A549 (cell line): ENCODE results near the gene PRLR. TPM values are rescaled to one million over a fixed set of nuclear protein-coding genes. Genes with fewer than 3 reads are reported as not detected.

Source experiments
- ATAC-seq, 2 experiments: fragments of 200-7000 bp in 1 of 2; fragments of >200 bp in 1 of 2; cut with Nextera tagmentation in 1 of 2; cut with Tn5 transposase in 1 of 2; 3 replicates each; pipeline versions ENCODE4 v1.8.0 to v1.9.1; 2018 to 2020; ENCODE audit warnings: mild to moderate bottlenecking in 1 of 2, moderate library complexity in 1 of 2
- CTCF ChIA-PET: fragments of 300-600 bp; sonication (Branson Sonifier 250); formaldehyde crosslinking; extraction: SDS; loops from one replicate; lab custom pipeline; 2021; ENCODE audit warnings: antibody characterized with exemption, inconsistent platforms; lab: Yijun Ruan, JAX
- POLR2A ChIA-PET: fragments of 350-600 bp; formaldehyde crosslinking; extraction: SDS; loops from one replicate; lab custom pipeline; 2021; ENCODE audit warnings: antibody characterized with exemption, inconsistent platforms; lab: Yijun Ruan, JAX
- DNase-seq, 2 experiments: peaks; one replicate each; pipeline versions ENCODE4 v3.0.0 to v3.0.0-alpha.2; 2011 to 2016; ENCODE audit warnings: low read depth in 1 of 2, low spot score in 1 of 2
- FAIRE-seq: peaks from 2 replicates; lab custom pipeline; 2011; peaks lifted over from hg19 to GRCh38; lab: Jason Lieb, UNC
- H3K27ac ChIP-seq, 2 experiments: fragments of >200 bp; sonication (Bioruptor Twin); formaldehyde crosslinking; 3 replicates each; pipeline ENCODE4 v1.5.1; 2016 to 2017
- H3K4me1 ChIP-seq: fragments of >200 bp; sonication (Bioruptor Twin); formaldehyde crosslinking; 3 replicates; pipeline ENCODE4 v1.6.1; 2016
- H3K4me2 ChIP-seq: fragments of >200 bp; sonication (Bioruptor Twin); formaldehyde crosslinking; 3 replicates; pipeline ENCODE4 v1.6.1; 2016
- H3K4me3 ChIP-seq: fragments of >200 bp; sonication (Bioruptor Twin); formaldehyde crosslinking; 3 replicates; pipeline ENCODE4 v1.5.1; 2016
- H3K9me3 ChIP-seq: fragments of >200 bp; sonication (Bioruptor Twin); formaldehyde crosslinking; 3 replicates; pipeline ENCODE4 v1.6.1; 2016
- CEBPB ChIP-seq, 2 experiments: fragments of >200 bp in 1 of 2; sonication (Bioruptor Twin) in 1 of 2; formaldehyde crosslinking in 1 of 2; IDR thresholded peaks; 2 replicates each; pipeline ENCODE4 v1.6.1; 2012 to 2016
- CHD4 ChIP-seq: fragments of 200-600 bp; sonication (generic); IDR thresholded peaks from 2 replicates; pipeline ENCODE4 v1.6.1; 2016; ENCODE audit warnings: antibody characterized with exemption, mild to moderate bottlenecking, borderline replicate concordance
- FOSL2 ChIP-seq, 2 experiments: fragments of 450-650 bp in 1 of 2; fragments of >200 bp in 1 of 2; sonication (Bioruptor Twin) in 1 of 2; formaldehyde crosslinking; IDR thresholded peaks; 2 replicates each; pipeline versions ENCODE4 v1.5.0 to v1.6.1; 2016 to 2020; ENCODE audit warnings: mild to moderate bottlenecking in 1 of 2, moderate library complexity in 1 of 2
- HOXA7 ChIP-seq: fragments of 250-450 bp; sonication (Bioruptor Pico); IDR thresholded peaks from 2 replicates; pipeline ENCODE4 v1.5.0; 2020; ENCODE audit warnings: mild to moderate bottlenecking, moderate library complexity
- HOXB5 ChIP-seq: fragments of 250-450 bp; sonication (Bioruptor Pico); IDR thresholded peaks from 2 replicates; pipeline ENCODE4 v1.5.0; 2020; ENCODE audit warnings: mild to moderate bottlenecking, moderate library complexity
- KDM1A ChIP-seq: fragments of 200-600 bp; sonication (generic); IDR thresholded peaks from 2 replicates; pipeline ENCODE4 v1.6.1; 2016; ENCODE audit warnings: low read depth, mild to moderate bottlenecking
- KDM5A ChIP-seq: fragments of 200-600 bp; sonication (generic); IDR thresholded peaks from 2 replicates; pipeline ENCODE4 v1.6.1; 2016; ENCODE audit warnings: antibody characterized with exemption, mild to moderate bottlenecking
- MAZ ChIP-seq: fragments of 150-350 bp; IDR thresholded peaks from 2 replicates; pipeline ENCODE4 v1.6.1; 2014; ENCODE audit warnings: antibody characterized with exemption, low read depth, low read length, borderline replicate concordance
- MYC ChIP-seq: IDR thresholded peaks from 2 replicates; pipeline ENCODE4 v1.6.1; 2012; ENCODE audit warnings: mild to moderate bottlenecking, inconsistent platforms, low read length, improper control_type of control experiment, borderline replicate concordance
- NFE2L2 ChIP-seq: fragments of 150-350 bp; conservative IDR thresholded peaks from 2 replicates; pipeline ENCODE4 v1.6.1; 2014; ENCODE audit warnings: low read length
- NPAS2 ChIP-seq: fragments of 250-450 bp; sonication (Bioruptor Pico); IDR thresholded peaks from 2 replicates; pipeline ENCODE4 v1.8.0; 2022; ENCODE audit warnings: mild to moderate bottlenecking, moderate library complexity, borderline replicate concordance
- NR3C1 ChIP-seq: fragments of >200 bp; sonication (Bioruptor Twin); formaldehyde crosslinking; IDR thresholded peaks from 3 replicates; pipeline ENCODE4 v1.6.1; 2017
- RARB ChIP-seq: fragments of 250-450 bp; sonication (Bioruptor Pico); IDR thresholded peaks from 2 replicates; pipeline ENCODE4 v1.8.0; 2021; ENCODE audit warnings: mild to moderate bottlenecking, moderate library complexity
- TP53 ChIP-seq: fragments of 250-450 bp; sonication (Bioruptor Pico); IDR thresholded peaks from 2 replicates; pipeline ENCODE4 v1.5.0; 2021; ENCODE audit warnings: mild to moderate bottlenecking, moderate library complexity
- ZNF302 ChIP-seq: fragments of 250-450 bp; sonication (Bioruptor Pico); IDR thresholded peaks from 2 replicates; pipeline ENCODE4 v1.9.0; 2021; ENCODE audit warnings: inconsistent platforms, mild to moderate bottlenecking, moderate library complexity
- WGBS: methylation state at CpG from one replicate; pipeline ENCODE4 v1.1.6; 2017; ENCODE audit errors: missing lambda C conversion rate; 5-methylcytosine and 5-hydroxymethylcytosine counted together
- polyA plus RNA-seq, 4 experiments: library from polyadenylated mRNA; depleted of rRNA in 3 of 4; stranded (reverse); fragments of >200 nt; fragmentation: RNase III in 1 of 4; extraction: RNeasy Plus Mini Kit Qiagen cat#74134 plus additional on column Dnase treatment in 1 of 4; gene quantifications; 2 replicates in 3 of 4; 3 replicates in 1 of 4; pipeline ENCODE4 v1.2.3, GENCODE V29; 2011 to 2017
- TF ChIP-seq, protein P1 (sequence below): fragments of 200-600 bp; sonication (generic); IDR thresholded peaks from 2 replicates; pipeline ENCODE4 v1.6.1; 2016; ENCODE audit warnings: antibody characterized with exemption, mild to moderate bottlenecking, moderate library complexity
- TF ChIP-seq, protein P2 (sequence below): IDR thresholded peaks from 2 replicates; pipeline ENCODE4 v1.6.1; 2012; ENCODE audit warnings: low read depth, borderline replicate concordance
- TF ChIP-seq, protein P3 (sequence below): IDR thresholded peaks from 2 replicates; pipeline ENCODE4 v1.6.1; 2012
- TF ChIP-seq, protein P4 (sequence below): fragments of 250-450 bp; sonication (Bioruptor Pico); IDR thresholded peaks from 2 replicates; pipeline ENCODE4 v1.5.0; 2020; ENCODE audit warnings: low read depth, mild to moderate bottlenecking, moderate library complexity
- TF ChIP-seq, protein P5 (sequence below): IDR thresholded peaks from 2 replicates; pipeline ENCODE4 v1.6.1; 2012

Gene PRLR
- polyA plus RNA-seq, 2 of the 4 experiments (the other 2 are of a cell fraction), result 0.09 TPM; not detected in 1

DNA sequence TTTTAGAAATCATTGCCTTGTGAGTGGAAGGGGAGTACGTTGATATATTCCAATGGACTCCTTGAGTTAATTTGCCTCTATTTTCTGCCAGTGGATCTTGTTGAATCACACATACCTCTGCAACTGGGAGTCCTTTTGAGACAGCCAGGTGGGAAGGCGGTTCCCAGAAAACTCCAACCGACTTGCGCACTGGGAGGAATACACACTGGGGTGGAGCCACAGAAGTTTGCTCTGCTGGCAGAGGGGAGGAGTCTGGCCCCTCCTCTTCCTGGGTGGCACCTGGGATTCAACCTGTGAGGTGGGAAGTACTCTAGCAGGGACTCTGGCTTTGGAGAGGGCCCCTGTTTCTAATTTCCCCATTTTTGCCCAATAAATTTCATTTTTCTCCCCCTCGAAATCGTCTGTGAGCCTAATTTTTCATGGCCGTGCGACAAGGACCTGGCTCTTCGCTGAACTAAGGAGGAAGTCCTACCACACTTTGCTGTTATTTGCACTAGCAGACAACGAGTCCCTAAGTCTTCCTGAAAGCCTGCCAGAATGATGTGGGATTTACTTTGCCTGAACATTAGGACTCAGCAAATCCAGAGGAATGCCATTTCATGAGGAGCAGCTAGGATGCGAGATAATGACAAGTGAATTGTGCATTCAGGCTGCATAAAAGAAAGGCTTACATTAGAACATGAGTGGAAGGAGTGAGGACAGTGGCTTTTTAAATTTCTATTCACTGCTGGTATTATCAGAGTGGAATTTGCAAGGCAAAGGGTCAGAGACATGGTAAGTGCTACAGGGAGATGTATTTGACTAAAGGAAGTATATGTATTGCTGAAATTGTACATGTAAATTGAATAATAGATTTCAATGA is 67.2 kb downstream of the PRLR start:
- DNase-seq, result no peak
- ATAC-seq, result no peak
- Histone ChIP-seq H3K4me2 (no peak overlapping the region), H3K4me3 (no peak overlapping the region), H3K4me1 (no peaks in the 10 kb centered on the region)
- POLR2A ChIA-PET, result no interaction called here
- CTCF ChIA-PET, result interaction anchor here (0.8 kb wide), 1 partner anchor 22 kb away, joined by 3 read pairs; no protein-coding TSS in a partner anchor
- FAIRE-seq, result no peak
- no peak for TF ChIP-seq HOXB5 (CRISPR knock-in tag)
- TF ChIP-seq, protein P1, sequence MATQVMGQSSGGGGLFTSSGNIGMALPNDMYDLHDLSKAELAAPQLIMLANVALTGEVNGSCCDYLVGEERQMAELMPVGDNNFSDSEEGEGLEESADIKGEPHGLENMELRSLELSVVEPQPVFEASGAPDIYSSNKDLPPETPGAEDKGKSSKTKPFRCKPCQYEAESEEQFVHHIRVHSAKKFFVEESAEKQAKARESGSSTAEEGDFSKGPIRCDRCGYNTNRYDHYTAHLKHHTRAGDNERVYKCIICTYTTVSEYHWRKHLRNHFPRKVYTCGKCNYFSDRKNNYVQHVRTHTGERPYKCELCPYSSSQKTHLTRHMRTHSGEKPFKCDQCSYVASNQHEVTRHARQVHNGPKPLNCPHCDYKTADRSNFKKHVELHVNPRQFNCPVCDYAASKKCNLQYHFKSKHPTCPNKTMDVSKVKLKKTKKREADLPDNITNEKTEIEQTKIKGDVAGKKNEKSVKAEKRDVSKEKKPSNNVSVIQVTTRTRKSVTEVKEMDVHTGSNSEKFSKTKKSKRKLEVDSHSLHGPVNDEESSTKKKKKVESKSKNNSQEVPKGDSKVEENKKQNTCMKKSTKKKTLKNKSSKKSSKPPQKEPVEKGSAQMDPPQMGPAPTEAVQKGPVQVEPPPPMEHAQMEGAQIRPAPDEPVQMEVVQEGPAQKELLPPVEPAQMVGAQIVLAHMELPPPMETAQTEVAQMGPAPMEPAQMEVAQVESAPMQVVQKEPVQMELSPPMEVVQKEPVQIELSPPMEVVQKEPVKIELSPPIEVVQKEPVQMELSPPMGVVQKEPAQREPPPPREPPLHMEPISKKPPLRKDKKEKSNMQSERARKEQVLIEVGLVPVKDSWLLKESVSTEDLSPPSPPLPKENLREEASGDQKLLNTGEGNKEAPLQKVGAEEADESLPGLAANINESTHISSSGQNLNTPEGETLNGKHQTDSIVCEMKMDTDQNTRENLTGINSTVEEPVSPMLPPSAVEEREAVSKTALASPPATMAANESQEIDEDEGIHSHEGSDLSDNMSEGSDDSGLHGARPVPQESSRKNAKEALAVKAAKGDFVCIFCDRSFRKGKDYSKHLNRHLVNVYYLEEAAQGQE, result no peak
- TF ChIP-seq, protein P2, sequence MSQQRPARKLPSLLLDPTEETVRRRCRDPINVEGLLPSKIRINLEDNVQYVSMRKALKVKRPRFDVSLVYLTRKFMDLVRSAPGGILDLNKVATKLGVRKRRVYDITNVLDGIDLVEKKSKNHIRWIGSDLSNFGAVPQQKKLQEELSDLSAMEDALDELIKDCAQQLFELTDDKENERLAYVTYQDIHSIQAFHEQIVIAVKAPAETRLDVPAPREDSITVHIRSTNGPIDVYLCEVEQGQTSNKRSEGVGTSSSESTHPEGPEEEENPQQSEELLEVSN, result no peak
- TF ChIP-seq CHD4, result no peak
- no peak for TF ChIP-seq ZNF302
- TF ChIP-seq, protein P3, sequence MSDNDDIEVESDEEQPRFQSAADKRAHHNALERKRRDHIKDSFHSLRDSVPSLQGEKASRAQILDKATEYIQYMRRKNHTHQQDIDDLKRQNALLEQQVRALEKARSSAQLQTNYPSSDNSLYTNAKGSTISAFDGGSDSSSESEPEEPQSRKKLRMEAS, result no peak
- no peak for TF ChIP-seq FOSL2 (IDR thresholded peaks at IDR 0.05)
- no peak for TF ChIP-seq FOSL2 (CRISPR knock-in tag; IDR thresholded peaks at IDR 0.05)
- TF ChIP-seq NR3C1, result no peak
- no peak for TF ChIP-seq CEBPB (IDR thresholded peaks at IDR 0.05)
- TF ChIP-seq MYC, result no peak
- no peak for TF ChIP-seq HOXA7 (CRISPR knock-in tag)
- TF ChIP-seq TP53 (CRISPR knock-in tag), result no peak
- no peak for TF ChIP-seq MAZ
- no peak for TF ChIP-seq KDM1A
- TF ChIP-seq, all 56 proteins: peak for 0
- Histone ChIP-seq H3K9me3 (0 out of 3 replicates have a peak, but pooled peaks cover 4% of the 10 kb centered on the region), H3K27ac (no peak overlapping the region)
- WGBS, result 39% methylated on average over 11 of the region's 11 CpGs

DNA sequence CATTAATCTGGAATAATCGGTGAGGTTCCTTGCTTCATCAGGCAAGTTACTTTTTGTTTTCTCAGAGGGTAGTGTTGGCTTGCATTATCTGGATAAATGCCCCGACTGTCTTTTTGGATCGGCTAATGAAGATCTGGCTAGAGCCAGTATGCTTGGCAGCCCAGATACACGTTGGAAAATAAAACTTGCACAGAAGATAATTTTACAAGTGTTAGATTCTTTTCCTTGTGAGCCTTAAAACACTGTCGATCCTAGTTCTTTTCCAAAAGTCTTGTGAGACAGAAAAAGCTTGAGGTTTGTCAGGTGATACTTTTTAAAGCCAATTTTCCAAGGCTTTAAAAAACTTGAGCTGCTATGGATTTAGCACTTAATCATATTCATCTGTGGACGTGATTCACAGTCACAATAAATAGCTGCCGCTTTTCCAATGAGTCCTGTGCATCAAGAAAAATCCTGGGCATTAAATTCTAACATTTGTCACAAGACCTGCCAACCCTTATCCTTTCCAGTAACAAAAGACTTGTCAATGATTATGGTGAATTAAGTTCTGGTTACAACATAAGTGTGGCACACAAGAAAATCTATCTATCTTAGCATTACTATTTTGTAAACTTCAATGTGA is 68.5 kb downstream of the PRLR start:
- TF ChIP-seq TP53 (CRISPR knock-in tag), result no peak
- DNase-seq, result no peak
- no peaks in the 10 kb centered on the region for H3K9me3 ChIP-seq
- no peak overlapping the region for H3K4me3 ChIP-seq
- CTCF ChIA-PET, result no interaction called here
- POLR2A ChIA-PET, result no interaction called here
- WGBS, result 18% methylated on average over 7 of the region's 7 CpGs
- H3K4me1 ChIP-seq, result no peaks in the 10 kb centered on the region
- H3K27ac ChIP-seq, result no peak overlapping the region
- no peak for ATAC-seq
- H3K4me2 ChIP-seq, result no peak overlapping the region
- no peak for FAIRE-seq

DNA sequence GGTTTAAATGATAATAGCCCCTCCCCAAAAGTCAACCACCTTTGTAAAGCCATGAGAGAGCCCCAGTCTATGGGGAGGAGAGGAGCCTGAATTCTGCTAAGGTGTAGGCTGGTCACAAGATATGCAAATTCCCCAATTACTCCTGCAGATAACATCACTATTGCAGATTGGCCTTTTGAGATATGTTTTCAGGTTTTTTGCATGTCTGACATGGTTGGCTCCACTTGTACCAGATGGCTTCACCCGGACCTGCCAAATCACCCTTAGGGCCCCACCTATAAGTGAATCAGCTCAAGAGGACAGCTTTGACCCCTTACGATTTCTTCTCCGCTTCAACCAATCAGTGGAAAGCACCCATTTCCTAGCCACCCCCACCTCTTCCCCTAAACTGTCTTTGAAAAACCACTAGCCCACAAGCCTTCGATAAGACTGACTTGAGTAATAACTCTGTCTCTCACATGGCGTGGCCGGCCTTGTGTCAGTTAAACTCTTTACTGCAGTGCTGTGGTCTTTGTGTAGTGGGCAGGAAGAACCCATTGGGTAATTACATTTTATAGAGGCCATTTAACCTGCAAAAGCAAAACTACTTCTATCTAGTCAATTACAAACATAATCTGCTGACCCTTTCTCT is 69.7 kb downstream of the PRLR start:
- no peak for ATAC-seq
- WGBS, result 40% methylated on average over 6 of the region's 6 CpGs
- TF ChIP-seq NFE2L2 (no peak), ZNF302 (no peak), KDM5A (no peak), NPAS2 (CRISPR knock-in tag) (no peak), RARB (CRISPR knock-in tag) (no peak)
- TF ChIP-seq, protein P4, sequence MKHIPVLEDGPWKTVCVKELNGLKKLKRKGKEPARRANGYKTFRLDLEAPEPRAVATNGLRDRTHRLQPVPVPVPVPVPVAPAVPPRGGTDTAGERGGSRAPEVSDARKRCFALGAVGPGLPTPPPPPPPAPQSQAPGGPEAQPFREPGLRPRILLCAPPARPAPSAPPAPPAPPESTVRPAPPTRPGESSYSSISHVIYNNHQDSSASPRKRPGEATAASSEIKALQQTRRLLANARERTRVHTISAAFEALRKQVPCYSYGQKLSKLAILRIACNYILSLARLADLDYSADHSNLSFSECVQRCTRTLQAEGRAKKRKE (CRISPR knock-in tag), result no peak
- TF ChIP-seq, protein P5, sequence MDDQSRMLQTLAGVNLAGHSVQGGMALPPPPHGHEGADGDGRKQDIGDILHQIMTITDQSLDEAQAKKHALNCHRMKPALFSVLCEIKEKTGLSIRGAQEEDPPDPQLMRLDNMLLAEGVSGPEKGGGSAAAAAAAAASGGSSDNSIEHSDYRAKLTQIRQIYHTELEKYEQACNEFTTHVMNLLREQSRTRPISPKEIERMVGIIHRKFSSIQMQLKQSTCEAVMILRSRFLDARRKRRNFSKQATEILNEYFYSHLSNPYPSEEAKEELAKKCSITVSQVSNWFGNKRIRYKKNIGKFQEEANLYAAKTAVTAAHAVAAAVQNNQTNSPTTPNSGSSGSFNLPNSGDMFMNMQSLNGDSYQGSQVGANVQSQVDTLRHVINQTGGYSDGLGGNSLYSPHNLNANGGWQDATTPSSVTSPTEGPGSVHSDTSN, result no peak
- Histone ChIP-seq H3K4me2 (no peak overlapping the region), H3K4me1 (no peaks in the 10 kb centered on the region), H3K4me3 (no peak overlapping the region), H3K9me3 (no peaks in the 10 kb centered on the region), H3K27ac (no peak overlapping the region)
- ChIA-PET CTCF (no interaction called here), POLR2A (no interaction called here)
- DNase-seq, result no peak
- FAIRE-seq, result no peak
